HG02885 (cell line): ENCODE data around the gene PPY.
"Not testable (repeated sequence)": the region's sequence is repeated elsewhere in the genome, so short reads cannot be mapped to it uniquely, and the experiment has no call there.

ENCODE experiments used
- ATAC-seq: cut with Tn5 transposase; IDR thresholded peaks from one replicate; pipeline ENCODE4 v1.9.1; 2021; ENCODE audit warnings: mild to moderate bottlenecking; ENCODE audit not compliant: unreplicated experiment, poor library complexity

Gene PPY

GRCh38 chr17:43907998-43908721, 34.1 kb downstream of the PPY start:
- ATAC-seq = no peak

DNA sequence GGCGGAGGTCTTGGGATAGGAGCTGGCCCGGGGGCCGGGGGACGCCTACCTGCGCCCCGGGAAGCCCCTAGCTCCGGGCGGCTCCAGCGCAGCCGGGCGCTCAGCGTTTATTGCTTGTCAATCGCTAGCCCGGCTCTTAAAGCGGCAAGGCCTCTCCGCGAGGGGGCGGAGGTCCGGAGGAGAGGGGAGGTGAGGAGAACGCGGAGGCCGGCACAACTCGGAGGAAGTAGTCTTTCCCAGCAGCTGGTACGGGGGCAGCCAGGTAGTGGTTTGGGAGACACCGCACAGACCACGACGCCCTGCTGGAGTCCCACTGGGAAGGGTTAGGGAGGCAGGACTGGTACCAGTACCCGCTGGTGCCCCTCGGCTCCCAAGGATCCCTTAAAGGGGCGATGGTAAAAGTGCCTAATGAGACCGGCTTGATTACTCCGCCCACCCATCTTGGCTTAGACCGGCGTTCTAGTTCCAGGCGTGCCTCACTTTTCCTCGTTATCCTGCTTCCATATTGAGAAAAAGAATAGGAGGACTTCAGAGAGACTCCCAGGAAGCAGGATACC, 34.8 kb downstream of the PPY start, which contains the start of gene MPP2:
MPP2 (minus strand) TSS at position 112 of the 557 bp plus-strand sequence. CDS start 3,076 bp downstream, outside the sequence.
- no peak for ATAC-seq

DNA sequence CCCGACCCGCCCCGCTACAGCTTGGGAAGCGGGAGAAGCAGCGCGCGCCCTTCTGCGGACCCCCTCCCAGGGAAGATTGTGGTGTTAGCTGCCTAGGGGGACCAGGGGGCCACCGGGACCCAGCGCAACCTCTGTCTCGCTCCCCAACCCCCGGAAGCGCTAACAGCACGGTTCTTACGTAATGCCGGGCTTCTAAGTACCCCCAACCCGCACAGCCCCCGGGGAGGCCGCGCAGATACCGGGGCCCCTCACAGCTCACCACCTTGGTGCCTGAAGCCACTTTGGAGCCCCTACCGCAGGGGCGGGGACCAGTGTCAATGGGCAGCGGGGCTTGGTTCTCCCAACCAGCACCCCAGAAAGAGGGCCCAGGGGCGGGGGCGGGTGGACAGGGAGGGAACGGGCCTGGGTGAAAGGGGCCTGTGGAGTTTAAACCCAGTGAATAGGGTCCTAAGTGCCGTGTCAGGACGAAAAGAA, 35.3 kb downstream of the PPY start:
- no peak for ATAC-seq

DNA sequence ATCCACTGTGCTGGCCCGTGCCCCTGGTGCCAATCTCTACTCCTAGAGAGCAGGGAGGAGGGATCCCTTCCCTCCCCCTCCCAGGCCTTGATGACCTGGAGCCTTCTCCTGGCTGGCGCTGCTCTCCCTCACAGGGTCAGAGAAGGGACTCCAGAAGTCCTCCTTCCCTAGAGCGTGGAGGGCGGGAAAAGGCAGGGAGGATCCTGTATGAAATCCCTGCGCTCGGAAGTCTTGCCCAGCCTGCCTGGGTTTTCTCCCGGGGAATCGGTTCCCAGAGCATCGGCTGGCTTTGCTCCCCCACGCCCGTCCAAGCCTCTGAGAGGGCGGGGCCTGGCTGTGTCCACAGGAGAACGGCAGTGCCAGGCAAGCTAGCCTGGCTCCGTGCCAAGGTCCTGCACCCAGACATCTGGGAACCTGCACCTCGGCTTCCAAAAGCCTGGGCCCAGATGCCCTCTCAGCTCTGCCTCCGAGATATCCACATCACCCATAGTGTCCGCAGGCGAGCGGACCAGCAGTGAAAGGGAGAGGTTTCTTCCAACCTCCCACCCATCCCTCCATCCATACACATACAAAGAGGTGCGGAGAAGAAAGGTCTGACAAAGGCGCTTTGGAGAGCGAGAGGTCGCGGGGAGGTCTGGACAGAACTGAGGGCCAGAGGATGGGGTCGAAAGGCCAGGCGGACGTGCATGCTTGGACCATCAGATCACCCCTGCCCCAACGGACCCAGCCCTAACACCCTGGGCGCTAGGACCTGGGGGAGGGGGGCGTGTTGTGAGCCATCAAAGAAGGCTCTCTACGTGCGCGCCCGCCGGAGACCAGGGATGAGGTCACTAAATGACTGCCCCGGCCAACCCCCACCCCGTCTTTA, 36.1 kb downstream of the PPY start:
- ATAC-seq = no peak

DNA sequence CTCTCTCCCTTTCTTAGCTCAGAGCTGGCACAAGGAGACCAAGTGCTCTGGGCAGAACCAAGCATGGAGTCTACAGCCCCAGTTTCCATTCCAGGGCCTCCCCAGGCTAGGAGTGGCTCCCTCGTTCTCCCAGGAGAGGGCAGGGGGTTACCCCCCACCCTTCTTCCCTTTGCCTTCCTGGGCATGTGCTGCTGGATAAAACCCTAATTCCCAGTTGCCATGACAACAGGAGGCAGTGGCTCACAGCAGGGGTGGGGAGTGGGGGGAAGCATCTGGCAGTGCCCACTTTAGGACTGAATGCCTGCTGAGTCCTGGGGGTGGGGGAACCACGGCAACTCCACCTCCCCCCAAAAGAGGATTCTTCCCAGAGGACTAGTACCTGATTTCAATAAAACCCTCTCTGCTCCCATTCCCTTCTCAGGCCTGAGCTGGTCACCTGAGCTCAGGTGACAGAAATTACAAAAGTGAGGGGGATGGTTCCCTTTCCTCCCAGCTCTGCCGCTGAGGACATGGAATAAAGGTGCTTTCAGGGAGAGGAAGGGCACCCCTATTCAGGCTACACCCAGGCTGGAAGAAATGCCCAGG, 36.8 kb downstream of the PPY start:
- no peak for ATAC-seq

- no peak for ATAC-seq
Measured at GRCh38 chr17:43901861-43902589, 40.3 kb downstream of the PPY start.

- ATAC-seq = no peak
Measured at GRCh38 chr17:43900858-43901754, 41.2 kb downstream of the PPY start.

DNA sequence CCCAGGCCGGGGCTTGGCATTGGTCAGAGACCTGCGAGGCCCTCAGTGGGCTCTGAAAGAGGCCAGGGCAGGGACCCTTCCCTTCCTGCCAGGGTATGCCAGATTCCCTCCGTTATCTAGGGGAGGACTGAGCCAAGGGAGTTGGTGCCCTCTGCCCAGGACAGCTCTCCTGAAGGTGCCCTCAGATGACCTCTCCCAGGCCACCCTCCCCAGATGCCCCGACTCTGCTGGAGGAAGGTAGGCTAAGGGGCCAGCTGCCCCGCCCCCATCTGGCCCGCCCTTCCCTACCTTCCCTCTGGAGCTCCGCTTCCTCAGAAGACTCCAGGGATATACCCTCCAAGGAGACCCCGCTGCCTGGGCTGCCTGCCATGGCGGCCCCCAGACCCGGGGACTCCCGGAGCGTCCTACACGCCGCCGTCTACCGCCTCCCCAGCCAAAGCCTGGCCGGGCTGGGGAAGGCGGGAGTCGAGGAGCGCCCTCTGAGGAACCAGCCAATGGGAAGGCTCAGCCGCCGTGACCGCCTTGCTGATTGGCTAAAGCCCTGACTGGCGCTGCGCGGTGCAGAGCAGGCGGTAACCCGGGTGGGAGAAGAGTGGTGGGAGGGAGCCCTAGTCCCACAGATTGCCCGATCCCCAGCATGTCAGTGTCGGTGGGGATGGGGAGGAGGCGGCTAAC, 42.0 kb downstream of the PPY start:
- peak; percentile 44 for ATAC-seq

DNA sequence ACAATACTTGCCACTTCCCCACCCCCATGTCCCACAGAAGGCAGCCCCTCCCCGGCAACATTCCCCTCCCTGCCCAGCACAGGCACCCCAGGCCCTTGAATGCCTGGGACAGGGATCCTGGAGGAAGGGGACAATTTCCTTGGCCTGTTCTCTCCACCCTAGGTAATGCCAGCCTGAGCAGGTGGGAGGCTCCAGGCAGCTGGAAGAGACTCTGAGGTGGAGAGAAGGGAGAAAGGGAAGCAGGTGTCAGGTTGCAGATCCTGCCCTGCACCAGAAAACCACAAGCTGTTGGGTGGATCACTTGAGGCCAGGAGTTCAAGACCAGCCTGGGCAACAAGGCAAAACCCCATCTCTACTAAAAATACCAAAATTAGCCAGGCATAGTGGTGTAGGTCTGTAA, 43.8 kb downstream of the PPY start:
- no peak for ATAC-seq

GRCh38 chr17:43897831-43898230, 44.4 kb downstream of the PPY start:
- no peak for ATAC-seq

GRCh38 chr17:43894494-43894893, 47.8 kb downstream of the PPY start:
- ATAC-seq = not testable (repeated sequence)

- ATAC-seq = no peak
Measured at GRCh38 chr17:43892647-43892952, 49.7 kb downstream of the PPY start.

- no peak for ATAC-seq
Measured at GRCh38 chr17:43891851-43892646, 50.2 kb downstream of the PPY start.
